GM21526 (cell line): ENCODE data around the gene AP1S1.
"Not testable (repeated sequence)": the region's sequence is repeated elsewhere in the genome, so short reads cannot be mapped to it uniquely, and the experiment has no call there.

ENCODE experiments used
- ATAC-seq: cut with Tn5 transposase; IDR thresholded peaks from one replicate; pipeline ENCODE4 v1.9.1; 2021; ENCODE audit warnings: moderate library complexity; ENCODE audit not compliant: unreplicated experiment, low FRiP score

Gene AP1S1

GRCh38 chr7:101124376-101125056 lies 29.8 kb upstream of the AP1S1 start:
- no peak for ATAC-seq

DNA sequence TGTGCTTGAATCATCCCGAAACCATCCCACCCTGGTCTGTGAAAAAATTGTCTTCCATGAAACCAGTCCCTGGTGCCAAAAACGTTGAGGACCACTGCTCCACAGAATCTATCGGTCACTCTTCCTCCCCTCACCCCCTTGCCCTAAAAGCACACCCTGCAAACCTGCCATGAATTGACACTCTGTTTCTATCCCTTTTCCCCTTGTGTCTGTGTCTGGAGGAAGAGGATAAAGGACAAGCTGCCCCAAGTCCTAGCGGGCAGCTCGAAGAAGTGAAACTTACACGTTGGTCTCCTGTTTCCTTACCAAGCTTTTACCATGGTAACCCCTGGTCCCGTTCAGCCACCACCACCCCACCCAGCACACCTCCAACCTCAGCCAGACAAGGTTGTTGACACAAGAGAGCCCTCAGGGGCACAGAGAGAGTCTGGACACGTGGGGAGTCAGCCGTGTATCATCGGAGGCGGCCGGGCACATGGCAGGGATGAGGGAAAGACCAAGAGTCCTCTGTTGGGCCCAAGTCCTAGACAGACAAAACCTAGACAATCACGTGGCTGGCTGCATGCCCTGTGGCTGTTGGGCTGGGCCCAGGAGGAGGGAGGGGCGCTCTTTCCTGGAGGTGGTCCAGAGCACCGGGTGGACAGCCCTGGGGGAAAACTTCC lies 28.2 kb upstream of the AP1S1 start:
- no peak for ATAC-seq

DNA sequence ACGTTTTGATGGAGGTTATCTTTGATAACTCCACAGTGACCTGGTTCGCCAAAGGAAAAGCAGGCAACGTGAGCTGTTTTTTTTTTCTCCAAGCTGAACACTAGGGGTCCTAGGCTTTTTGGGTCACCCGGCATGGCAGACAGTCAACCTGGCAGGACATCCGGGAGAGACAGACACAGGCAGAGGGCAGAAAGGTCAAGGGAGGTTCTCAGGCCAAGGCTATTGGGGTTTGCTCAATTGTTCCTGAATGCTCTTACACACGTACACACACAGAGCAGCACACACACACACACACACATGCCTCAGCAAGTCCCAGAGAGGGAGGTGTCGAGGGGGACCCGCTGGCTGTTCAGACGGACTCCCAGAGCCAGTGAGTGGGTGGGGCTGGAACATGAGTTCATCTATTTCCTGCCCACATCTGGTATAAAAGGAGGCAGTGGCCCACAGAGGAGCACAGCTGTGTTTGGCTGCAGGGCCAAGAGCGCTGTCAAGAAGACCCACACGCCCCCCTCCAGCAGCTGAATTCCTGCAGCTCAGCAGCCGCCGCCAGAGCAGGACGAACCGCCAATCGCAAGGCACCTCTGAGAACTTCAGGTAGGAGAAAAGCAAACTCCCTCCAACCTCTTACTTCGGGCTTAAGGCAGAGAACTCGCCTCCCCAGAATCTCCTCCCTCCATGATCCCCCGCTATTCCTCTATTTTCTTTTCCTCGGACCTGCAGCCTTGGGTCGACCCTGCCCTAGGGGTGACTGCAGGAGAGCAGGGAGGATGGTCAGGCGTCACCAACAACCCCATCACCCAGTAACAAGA lies 27.4 kb upstream of the AP1S1 start, which contains the start of gene SERPINE1:
Gene SERPINE1 (plus strand): TSS at position 454 of the 809 bp plus-strand sequence. CDS start 1,290 bp downstream, outside the sequence.
- ATAC-seq, result no peak

DNA sequence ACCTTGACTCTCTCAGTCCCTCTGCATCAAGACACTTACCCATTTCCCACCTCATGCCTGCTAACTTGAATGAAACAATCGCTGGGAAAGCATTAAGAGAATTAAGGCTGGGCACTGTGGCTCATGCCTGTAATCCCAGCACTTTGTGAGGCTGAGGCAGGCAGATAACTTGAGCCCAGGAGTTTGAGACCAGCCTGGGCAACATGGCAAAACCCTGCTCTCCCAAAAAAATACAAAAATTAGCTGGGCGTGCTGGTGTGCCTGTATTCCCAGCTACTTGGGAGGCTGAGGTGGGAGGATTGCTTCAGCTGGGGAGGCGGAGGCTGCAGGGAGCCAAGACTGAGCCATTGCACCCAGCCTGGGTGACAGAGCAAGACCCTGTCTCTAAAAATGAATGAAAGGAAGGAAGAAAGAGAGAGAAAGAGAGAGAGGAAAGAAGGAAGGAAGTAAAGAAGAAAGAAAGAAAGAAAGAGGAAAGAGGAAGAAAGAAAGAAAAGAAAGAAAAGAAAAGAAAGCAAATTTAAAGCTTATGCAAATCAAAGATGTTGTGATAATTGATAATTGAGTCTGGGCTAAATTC lies 26.7 kb upstream of the AP1S1 start:
- no peak for ATAC-seq

GRCh38 chr7:101128040-101128834 lies 26.0 kb upstream of the AP1S1 start:
- no peak for ATAC-seq

DNA sequence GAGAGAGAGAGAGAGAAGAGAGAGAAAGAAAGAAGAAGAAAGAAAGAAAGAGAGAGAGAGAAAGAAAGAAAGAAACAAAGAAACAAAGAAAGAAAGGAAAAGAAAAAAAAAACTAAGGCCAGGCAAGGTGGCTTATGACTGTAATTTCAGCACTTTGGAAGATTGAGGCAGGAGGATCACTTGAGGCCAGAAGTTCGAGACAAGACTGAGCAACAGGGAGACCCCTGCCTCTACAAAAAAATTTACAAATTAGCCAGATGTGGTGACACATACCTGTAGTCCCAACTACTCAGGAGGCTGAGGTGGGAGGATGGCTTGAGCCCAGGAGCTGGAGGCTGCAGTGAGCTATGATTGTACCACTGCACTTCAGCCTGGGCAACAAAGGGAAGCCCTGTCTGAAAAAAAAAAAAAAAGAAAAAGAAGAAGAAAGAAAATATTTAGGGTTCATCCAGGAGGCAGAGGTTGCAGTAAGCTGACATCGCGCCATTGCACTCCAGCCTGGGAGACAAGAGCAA lies 24.6 kb upstream of the AP1S1 start:
- no peak for ATAC-seq

GRCh38 chr7:101132626-101133600 lies 21.4 kb upstream of the AP1S1 start:
- ATAC-seq, result not testable (repeated sequence)

DNA sequence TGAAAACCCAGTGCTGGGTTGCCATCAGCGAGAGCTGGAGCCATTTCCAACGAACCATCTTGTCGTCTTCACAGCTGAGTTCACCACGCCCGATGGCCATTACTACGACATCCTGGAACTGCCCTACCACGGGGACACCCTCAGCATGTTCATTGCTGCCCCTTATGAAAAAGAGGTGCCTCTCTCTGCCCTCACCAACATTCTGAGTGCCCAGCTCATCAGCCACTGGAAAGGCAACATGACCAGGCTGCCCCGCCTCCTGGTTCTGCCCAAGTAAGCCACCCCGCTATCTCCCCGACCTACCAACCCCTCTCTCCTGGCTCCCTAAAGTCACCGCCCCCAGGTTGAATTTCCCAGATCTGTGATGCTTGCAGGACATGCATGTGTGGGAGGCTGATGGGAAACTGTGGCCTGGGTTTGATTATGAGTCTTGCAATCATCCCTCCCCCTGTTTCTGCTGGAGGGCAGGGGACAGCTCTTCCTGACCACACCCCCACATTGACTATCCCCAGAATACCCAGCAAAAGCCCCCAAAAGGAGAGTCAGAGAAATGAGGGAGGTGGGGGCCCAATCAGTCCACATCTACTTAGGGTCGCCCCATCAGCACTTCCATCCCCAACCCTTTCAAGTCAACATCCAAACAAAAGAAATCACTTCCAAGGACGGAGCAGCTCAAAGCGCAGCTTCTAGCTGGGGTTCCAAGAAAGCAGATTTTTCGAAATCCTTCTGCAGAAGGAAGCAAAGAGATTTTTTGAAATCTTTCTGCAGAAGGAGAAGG lies 20.5 kb upstream of the AP1S1 start:
- ATAC-seq, result no peak

GRCh38 chr7:101134399-101134980 lies 19.8 kb upstream of the AP1S1 start:
- no peak for ATAC-seq

GRCh38 chr7:101137651-101138212 lies 16.5 kb upstream of the AP1S1 start:
- no peak for ATAC-seq

- ATAC-seq, result no peak
Observed at GRCh38 chr7:101138213-101138870, 15.9 kb upstream of the AP1S1 start.

DNA sequence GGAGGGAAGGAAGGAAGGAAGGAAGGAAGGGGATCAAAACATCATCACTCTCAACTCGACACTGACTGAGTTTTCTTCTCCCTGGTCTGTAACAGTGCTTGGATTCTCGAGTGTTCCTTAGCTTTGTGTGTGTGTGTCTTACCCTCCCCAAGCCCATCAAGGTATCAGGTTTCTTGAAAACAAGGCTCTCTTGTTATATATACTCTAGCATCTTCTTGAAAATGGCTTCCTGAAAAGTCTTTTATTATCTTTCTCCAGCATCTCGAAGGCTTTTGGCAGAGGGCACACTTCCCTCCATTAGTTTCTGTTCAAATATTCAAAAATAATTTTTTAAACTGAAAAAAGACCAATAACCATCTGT lies 14.0 kb upstream of the AP1S1 start:
- ATAC-seq, result no peak

DNA sequence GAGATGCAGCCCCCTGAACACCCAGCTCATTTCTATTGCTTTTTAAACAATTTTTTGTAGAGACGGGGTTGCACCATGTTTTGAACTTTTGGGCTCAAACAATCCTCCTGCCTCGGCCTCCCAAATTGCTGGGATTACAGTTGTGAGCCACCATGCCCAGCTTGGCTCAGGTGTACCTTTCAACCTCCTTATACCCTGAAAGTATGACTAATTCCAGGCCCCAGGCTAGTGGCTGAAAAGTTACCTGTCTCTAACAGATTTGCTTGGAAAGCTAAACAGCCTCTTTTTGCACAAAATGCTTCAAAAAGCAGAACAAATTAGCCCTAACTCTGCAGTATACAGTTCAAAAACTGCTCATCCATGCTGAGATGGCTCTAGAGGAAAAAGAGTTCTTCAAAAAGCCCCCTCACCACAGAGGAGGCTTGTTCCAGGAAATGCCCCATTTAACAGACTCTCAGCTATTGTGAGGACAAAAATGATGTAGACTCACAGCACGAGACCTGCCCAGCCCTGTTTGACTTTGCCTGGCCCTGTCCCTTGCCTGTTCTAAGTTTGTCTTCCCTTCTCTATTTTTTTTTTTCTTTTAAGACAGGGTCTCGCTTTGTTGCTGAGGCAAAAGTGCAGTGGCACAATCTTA lies 13.4 kb upstream of the AP1S1 start:
- ATAC-seq, result no peak

- no peak for ATAC-seq
Observed at GRCh38 chr7:101151908-101152651, 2.2 kb upstream of the AP1S1 start.

GRCh38 chr7:101154693-101155102 lies 422 bp downstream of the AP1S1 start:
- no peak for ATAC-seq

DNA sequence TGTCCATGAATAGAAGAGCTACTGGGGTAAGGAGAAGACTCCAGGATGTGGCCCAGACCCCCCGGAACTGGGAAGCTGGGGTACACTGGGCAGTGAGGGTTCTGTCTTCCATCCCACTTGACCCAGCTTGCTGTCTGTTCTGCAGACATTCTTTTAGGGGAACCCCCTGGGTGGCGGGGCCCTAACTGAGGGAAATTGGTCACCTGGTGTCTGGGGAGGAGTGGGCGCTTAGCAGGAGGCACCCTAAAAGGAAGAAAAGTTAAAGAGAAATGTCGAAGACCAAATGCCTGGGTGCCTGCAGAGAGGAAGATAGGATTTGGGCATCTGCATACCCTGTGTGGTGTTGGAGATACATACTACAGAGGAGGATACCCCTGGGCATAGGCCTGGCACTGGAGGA lies 1.0 kb downstream of the AP1S1 start:
- no peak for ATAC-seq
